Mesodermal cell (in vitro differentiated cells): ENCODE measurements around the gene PLPP1.

Experiments used
- H3K27ac ChIP-seq: 2 replicates; pipeline ENCODE4 v1.7.0; 2013; ENCODE audit warnings: mild to moderate bottlenecking, low read depth, low read length, moderate library complexity; ENCODE audit not compliant: severe bottlenecking
- H3K36me3 ChIP-seq: 2 replicates; pipeline ENCODE4 v1.7.1; 2013; ENCODE audit warnings: mild to moderate bottlenecking, low read length, moderate library complexity; ENCODE audit not compliant: control insufficient read depth, insufficient read depth
- H3K4me1 ChIP-seq: one replicate; pipeline ENCODE4 v1.7.1; 2013; ENCODE audit warnings: mild to moderate bottlenecking, low read length; ENCODE audit not compliant: insufficient read depth, control insufficient read depth, poor library complexity, severe bottlenecking
- H3K4me3 ChIP-seq: 2 replicates; pipeline ENCODE4 v1.7.0; 2013; ENCODE audit warnings: low read length, control low read depth, mild to moderate bottlenecking; ENCODE audit not compliant: insufficient read depth, poor library complexity, severe bottlenecking; ENCODE audit errors: extremely low read depth
- H3K9me3 ChIP-seq: 2 replicates; pipeline ENCODE4 v1.7.1; 2013; ENCODE audit warnings: mild to moderate bottlenecking, low read length, moderate library complexity; ENCODE audit not compliant: control insufficient read depth
- WGBS, 2 experiments: methylation state at CpG; one replicate each; pipeline ENCODE4 v1.1.5; 2013; ENCODE audit warnings: missing lambda C conversion rate in 2 of 2; ENCODE audit not compliant: insufficient coverage in 2 of 2; 5-methylcytosine and 5-hydroxymethylcytosine counted together

PLPP1 gene

GRCh38 chr5:55385846-55386245, 148.9 kb downstream of the PLPP1 start:
- no peaks in the 10 kb centered on the region for H3K9me3 ChIP-seq
- WGBS, 2 experiments = no CpG with 5 or more reads among the region's 3 CpGs
- H3K27ac ChIP-seq = no peak overlapping the region
- H3K4me1 ChIP-seq = no peaks in the 10 kb centered on the region
- H3K4me3 ChIP-seq = no peak overlapping the region
- peaks cover 53% of the 10 kb centered on the region for H3K36me3 ChIP-seq

- Histone ChIP-seq H3K4me3 (no peak overlapping the region), H3K9me3 (no peaks in the 10 kb centered on the region), H3K27ac (no peak overlapping the region), H3K36me3 (peaks cover 49% of the 10 kb centered on the region), H3K4me1 (no peaks in the 10 kb centered on the region)
- WGBS, 2 experiments = 100% methylated on average over 1 of the region's 1 CpG; no CpG with 5 or more reads in 1 of the 2 experiments
Observed at GRCh38 chr5:55385227-55385626, 149.5 kb downstream of the PLPP1 start.

GRCh38 chr5:55384072-55384471, 150.7 kb downstream of the PLPP1 start:
- Histone ChIP-seq H3K36me3 (peaks cover 50% of the 10 kb centered on the region), H3K4me3 (no peak overlapping the region), H3K4me1 (no peaks in the 10 kb centered on the region), H3K9me3 (no peaks in the 10 kb centered on the region), H3K27ac (no peak overlapping the region)
- WGBS, 2 experiments = 100% methylated on average over 1 of the region's 2 CpGs; no CpG with 5 or more reads in 1 of the 2 experiments

- H3K36me3 ChIP-seq = peaks cover 50% of the 10 kb centered on the region
- H3K4me1 ChIP-seq = no peaks in the 10 kb centered on the region
- no peaks in the 10 kb centered on the region for H3K9me3 ChIP-seq
- no peak overlapping the region for H3K27ac ChIP-seq
- no peak overlapping the region for H3K4me3 ChIP-seq
Observed at GRCh38 chr5:55383254-55383653, 151.5 kb downstream of the PLPP1 start.

GRCh38 chr5:55377810-55378209, 157.0 kb downstream of the PLPP1 start:
- WGBS, 2 experiments = 100% methylated on average over 1 of the region's 1 CpG; no CpG with 5 or more reads in 1 of the 2 experiments
- no peaks in the 10 kb centered on the region for H3K4me1 ChIP-seq
- peaks cover 49% of the 10 kb centered on the region for H3K36me3 ChIP-seq
- H3K27ac ChIP-seq = no peak overlapping the region
- H3K4me3 ChIP-seq = no peak overlapping the region
- H3K9me3 ChIP-seq = peaks cover 4% of the 10 kb centered on the region
